ENCODE data around the gene TLCD1.
"Not testable (repeated sequence)": the region's sequence is repeated elsewhere in the genome, so short reads cannot be mapped to it uniquely, and the experiment has no call there.

TLCD1 gene

GRCh38 chr17:28726627-28727491 is 826 bp upstream of the TLCD1 start:
- peak; percentile 91 for DNase-seq

GRCh38 chr17:28725660-28726225 is 290 bp downstream of the TLCD1 start:
- DNase-seq: no peak

GRCh38 chr17:28725166-28725659 is 820 bp downstream of the TLCD1 start:
- DNase-seq: no peak

GRCh38 chr17:28724500-28725165 is 1.4 kb downstream of the TLCD1 start:
- no peak for DNase-seq

- DNase-seq: not testable (repeated sequence)
Measured at GRCh38 chr17:28723836-28724499, 2.1 kb downstream of the TLCD1 start.

GRCh38 chr17:28723159-28723835 is 2.7 kb downstream of the TLCD1 start:
- no peak for DNase-seq

- DNase-seq: no peak
Measured at GRCh38 chr17:28722417-28723158, 3.4 kb downstream of the TLCD1 start.

DNA sequence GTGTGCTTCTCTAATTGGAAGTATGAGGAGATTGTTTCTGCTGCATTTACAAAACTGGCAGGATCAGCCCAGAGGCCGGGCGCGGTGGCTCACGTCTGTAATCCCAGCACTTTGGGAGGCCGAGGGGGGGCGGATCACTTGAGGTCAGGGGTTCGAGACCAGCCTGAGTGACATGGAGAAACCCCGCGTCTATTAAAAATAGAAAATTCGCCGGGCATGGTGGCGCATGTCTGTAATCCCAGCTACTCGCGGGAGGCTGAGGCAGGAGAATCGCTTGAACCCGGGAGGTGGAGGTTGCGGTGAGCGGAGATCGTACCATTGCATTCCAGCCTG is 5.1 kb downstream of the TLCD1 start:
- DNase-seq: not testable (repeated sequence)

- no peak for DNase-seq
Measured at GRCh38 chr17:28720247-28720996, 5.6 kb downstream of the TLCD1 start.

- DNase-seq: no peak
Measured at GRCh38 chr17:28719021-28719433, 7.0 kb downstream of the TLCD1 start.

DNA sequence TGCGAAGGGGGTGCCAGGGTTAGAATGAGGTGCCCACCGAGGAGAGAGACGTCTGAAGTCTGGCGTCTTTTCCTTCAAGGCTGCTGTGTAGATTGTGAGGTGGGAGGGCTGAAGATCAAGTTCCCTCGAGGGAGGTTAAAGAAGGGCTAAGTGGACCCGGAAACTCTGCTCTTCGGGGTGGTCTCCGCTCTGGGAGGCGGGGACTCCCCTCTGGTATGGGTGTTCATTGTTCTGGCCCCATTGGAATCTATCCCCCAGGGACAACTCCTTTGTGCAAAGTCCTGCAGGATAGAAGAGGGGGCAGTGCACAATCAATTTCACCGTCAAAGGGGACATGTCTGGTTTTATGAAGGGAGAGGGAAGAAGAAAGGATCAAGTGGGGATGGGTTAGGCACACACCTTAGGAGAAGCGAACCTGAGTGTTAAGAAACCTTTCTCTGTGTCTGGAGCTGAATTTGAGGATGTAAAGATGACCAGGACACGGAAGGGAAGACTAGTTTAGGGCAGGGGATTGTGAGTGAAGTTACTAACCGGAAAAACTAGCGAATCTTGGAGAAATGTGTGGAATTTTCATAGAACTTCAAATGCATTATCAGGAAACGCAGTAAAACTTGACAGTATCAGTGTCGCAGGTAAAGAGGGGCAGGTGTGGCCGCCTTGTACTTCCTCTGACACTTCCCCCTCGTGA is 7.6 kb downstream of the TLCD1 start:
- DNase-seq: no peak

DNA sequence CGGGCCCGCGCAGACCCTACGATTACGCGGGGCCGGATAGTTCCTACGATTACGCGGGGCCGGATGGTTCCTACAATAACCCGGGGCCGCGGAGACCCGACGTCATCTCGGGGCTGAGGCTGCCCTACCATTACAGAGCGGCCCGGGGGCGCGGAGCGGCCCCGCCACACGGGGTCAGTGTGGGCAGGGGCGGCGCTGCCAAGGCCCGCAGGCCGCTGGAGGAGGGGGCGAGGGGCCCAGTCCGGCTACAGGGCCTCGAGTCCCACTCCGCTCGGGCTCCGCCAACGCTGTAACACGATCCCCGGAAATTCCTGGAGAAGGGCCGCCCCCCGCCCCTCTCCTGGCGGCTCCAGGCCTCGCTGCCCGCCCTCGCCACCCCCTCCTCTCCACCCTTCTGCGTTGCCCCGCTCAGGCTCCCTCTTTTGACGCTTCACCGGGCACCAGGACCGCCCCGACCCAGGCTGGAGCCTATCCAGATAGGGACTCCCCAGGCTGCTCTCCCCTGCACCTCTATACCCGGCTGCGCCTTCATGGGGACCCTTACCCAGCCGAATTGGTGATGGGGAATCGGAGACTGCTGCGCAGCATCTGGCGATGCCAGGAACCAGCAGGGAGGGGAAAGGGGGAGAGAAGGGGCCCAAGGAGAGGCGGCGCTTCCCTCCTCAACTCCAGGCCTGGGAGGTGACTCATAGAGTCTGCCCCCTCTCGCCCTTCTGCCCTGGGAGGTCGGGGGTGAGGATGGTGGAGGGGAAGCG is 8.3 kb downstream of the TLCD1 start, which contains the start of gene RAB34:
TSS of gene RAB34 (minus strand) at position 291 of the 755 bp plus-strand sequence. CDS start 602 bp downstream, outside the sequence.
- no peak for DNase-seq

- DNase-seq: no peak
Measured at GRCh38 chr17:28716740-28717577, 9.1 kb downstream of the TLCD1 start.

DNA sequence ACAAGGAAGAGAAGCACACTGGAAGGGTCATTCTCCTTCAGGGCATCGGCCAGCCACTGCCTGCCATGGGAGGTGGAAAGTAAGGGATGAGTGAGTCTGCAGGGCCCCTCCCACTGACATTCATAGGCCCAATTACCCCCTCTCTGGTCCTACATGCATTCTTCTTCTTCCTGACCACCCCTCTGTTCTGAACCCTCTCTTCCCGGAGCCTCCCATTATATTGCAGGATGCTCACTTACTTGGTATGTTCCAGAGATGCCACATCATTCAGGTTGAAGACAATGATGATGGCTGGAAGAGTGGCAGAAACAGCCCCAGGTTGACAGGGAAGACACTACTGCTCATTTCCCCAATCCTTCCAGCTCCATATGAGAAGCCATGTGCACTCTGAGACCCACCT is 10.8 kb downstream of the TLCD1 start:
- DNase-seq: no peak

DNA sequence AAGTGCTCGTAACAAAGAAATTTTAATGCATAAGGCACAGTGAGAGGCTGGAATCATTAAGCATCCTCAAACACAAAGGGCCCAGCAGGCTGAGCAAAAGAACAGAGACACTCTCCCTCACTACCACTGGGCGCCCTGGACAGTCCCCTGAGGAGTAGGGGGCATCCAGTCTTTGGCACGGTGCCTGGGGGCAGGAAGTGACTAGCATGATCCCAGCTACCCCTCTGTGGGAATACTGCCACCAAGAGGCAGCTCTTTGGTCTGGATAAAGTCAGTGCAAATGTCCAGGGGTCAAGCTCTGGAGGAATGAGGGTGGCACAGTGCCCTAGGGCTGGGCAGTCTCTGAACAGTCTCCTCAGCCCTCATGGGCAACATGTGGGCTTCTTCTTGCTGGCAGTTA is 11.8 kb downstream of the TLCD1 start:
- no peak for DNase-seq

DNA sequence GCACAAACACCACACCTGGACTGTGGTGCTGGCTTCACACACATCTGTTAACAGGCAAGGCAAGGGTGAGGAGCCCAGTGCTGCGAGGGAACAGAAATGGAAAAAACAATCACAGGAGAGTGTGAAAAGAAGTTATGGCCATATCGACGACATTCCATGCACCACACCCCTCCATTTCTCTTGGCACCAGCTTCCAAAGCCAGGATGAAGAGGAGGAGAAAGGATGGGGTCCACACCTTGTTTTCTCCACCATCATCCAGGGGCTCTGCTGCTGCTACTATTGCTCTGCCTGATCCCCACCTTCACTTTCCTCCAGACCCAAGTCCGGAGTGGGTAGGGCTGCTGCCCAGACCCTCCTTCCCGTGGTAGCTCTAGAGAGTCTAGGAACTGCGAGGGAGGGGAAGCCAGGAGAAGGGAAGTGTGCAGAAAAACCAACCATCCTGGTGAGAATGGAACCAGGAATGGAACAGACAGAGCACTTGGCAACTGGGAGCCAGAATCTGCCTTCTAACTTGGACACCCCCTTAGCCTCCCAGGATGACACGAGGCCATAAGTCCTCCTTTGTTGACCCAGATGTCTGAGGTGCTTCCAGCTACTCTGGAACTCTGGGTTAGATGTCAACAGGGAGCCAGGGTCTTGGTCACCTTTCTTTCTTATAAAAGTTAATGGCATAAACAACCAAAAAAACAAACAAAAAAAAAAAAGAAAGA is 13.2 kb downstream of the TLCD1 start:
- no peak for DNase-seq

GRCh38 chr17:28712032-28712704 is 13.9 kb downstream of the TLCD1 start:
- DNase-seq: no peak

- DNase-seq: no peak
Measured at GRCh38 chr17:28711723-28712031, 14.4 kb downstream of the TLCD1 start, which contains the start of gene PROCA1. TSS of gene PROCA1 (minus strand) at chr17:28711888. CDS start at chr17:28711660, 228 bp downstream.

Measured in NCI-H187 treated with DMSO at 0.1 percent for 48 hours (cell line).